H1 (cell line): ENCODE data around the gene HOXC5. TPM values are rescaled to one million over a fixed set of nuclear protein-coding genes. Genes with fewer than 3 reads are reported as not detected.

ENCODE experiments used
- CTCF ChIA-PET: fragments of 300-600 bp; sonication (Branson Sonifier 250); formaldehyde crosslinking; loops from one replicate; lab custom pipeline; 2021; ENCODE audit not compliant: partially characterized antibody; lab: Charles Lee
- POLR2A ChIA-PET: fragments of 300-600 bp; sonication (Branson Sonifier 250); formaldehyde crosslinking; loops from one replicate; lab custom pipeline; 2021; ENCODE audit warnings: inconsistent platforms; ENCODE audit not compliant: partially characterized antibody; lab: Charles Lee
- DNase-seq, 2 experiments: peaks; one replicate each; pipeline versions ENCODE4 v3.0.0 to v3.0.0-alpha.2; 2010 to 2022; ENCODE audit warnings: low spot score in 2 of 2, low read depth in 1 of 2, mixed read lengths in 1 of 2
- FAIRE-seq: peaks from 2 replicates; lab custom pipeline; 2011; peaks lifted over from hg19 to GRCh38; lab: Jason Lieb, UNC
- H2AFZ ChIP-seq: 2 replicates; pipeline ENCODE4 v1.8.1; 2012; ENCODE audit warnings: low read length, inconsistent platforms
- H2AK5ac ChIP-seq: 2 replicates; pipeline ENCODE4 v1.6.1; 2013; ENCODE audit warnings: low read depth, low read length
- H2BK120ac ChIP-seq: replicated peaks from 2 replicates; pipeline ENCODE3; 2013; ENCODE audit warnings: low read depth, low read length, inconsistent platforms
- H2BK12ac ChIP-seq: 2 replicates; pipeline ENCODE4 v1.6.1; 2013; ENCODE audit warnings: low read depth, low read length
- H2BK15ac ChIP-seq: 2 replicates; pipeline ENCODE4 v1.6.1; 2013; ENCODE audit warnings: low read length
- H2BK20ac ChIP-seq: 2 replicates; pipeline ENCODE4 v1.6.1; 2013; ENCODE audit warnings: low read length
- H2BK5ac ChIP-seq: 2 replicates; pipeline ENCODE4 v1.6.1; 2013; ENCODE audit warnings: low read depth, low read length
- H3K14ac ChIP-seq: 2 replicates; pipeline ENCODE4 v1.6.1; 2013; ENCODE audit warnings: inconsistent platforms; ENCODE audit not compliant: insufficient read length
- H3K18ac ChIP-seq: 2 replicates; pipeline ENCODE4 v1.6.1; 2013; ENCODE audit warnings: low read length; ENCODE audit errors: extremely low read depth
- H3K23ac ChIP-seq: 2 replicates; pipeline ENCODE4 v1.6.1; 2013; ENCODE audit warnings: inconsistent platforms; ENCODE audit not compliant: insufficient read length
- H3K23me2 ChIP-seq: 2 replicates; pipeline ENCODE4 v1.6.1; 2013; ENCODE audit warnings: low read depth, low read length
- H3K27ac ChIP-seq: 2 replicates; pipeline ENCODE4 v1.6.1; 2011; ENCODE audit warnings: low read depth, low read length, inconsistent platforms
- H3K27me3 ChIP-seq, 4 experiments: replicated peaks in 1 of 4; 1 replicate in 1 of 4; 2 replicates in 3 of 4; pipeline versions ENCODE4 v1.6.1 to v1.8.1; 2011 to 2013; ENCODE audit warnings: low read length in 3 of 4, mild to moderate bottlenecking in 3 of 4, inconsistent platforms in 2 of 4, mixed read lengths in 2 of 4, moderate library complexity in 1 of 4; ENCODE audit not compliant: control insufficient read depth in 3 of 4, insufficient read depth in 3 of 4; ENCODE audit errors: extremely low read depth in 1 of 4
- H3K36me3 ChIP-seq, 4 experiments: 2 replicates each; pipeline versions ENCODE4 v1.6.1 to v1.8.1; 2011 to 2013; ENCODE audit warnings: mild to moderate bottlenecking in 4 of 4, low read length in 3 of 4, moderate library complexity in 2 of 4, control low read depth in 1 of 4, inconsistent platforms in 1 of 4; ENCODE audit not compliant: insufficient read depth in 4 of 4, control insufficient read depth in 2 of 4
- H3K4ac ChIP-seq: replicated peaks from 2 replicates; pipeline ENCODE3; 2013; ENCODE audit warnings: low read length, low read depth, mixed read lengths, inconsistent platforms; ENCODE audit not compliant: insufficient read length
- H3K4me1 ChIP-seq, 4 experiments: replicated peaks in 1 of 4; 1 replicate in 1 of 4; 2 replicates in 3 of 4; pipeline versions ENCODE4 v1.6.1 to v1.8.1; 2011 to 2013; ENCODE audit warnings: low read length in 3 of 4, inconsistent platforms in 2 of 4, mixed read lengths in 1 of 4; ENCODE audit not compliant: insufficient read depth in 4 of 4, control insufficient read depth in 3 of 4
- H3K4me2 ChIP-seq, 2 experiments: 2 replicates each; pipeline versions ENCODE4 v1.6.1 to v1.8.1; 2011 to 2013; ENCODE audit warnings: low read depth in 2 of 2, low read length in 2 of 2, control low read depth in 1 of 2, inconsistent platforms in 1 of 2, mild to moderate bottlenecking in 1 of 2; ENCODE audit not compliant: insufficient read depth in 1 of 2
- H3K4me3 ChIP-seq, 4 experiments: fragments of 200-600, 300-600 bp in 1 of 4; sonication (generic), shearing (Covaris generic), sonication (Bioruptor Twin) in 1 of 4; 2 replicates each; pipeline versions ENCODE4 v1.5.1 to v1.8.1; 2011 to 2016; ENCODE audit warnings: low read length in 4 of 4, low read depth in 3 of 4, control low read depth in 2 of 4, inconsistent platforms in 2 of 4, mild to moderate bottlenecking in 2 of 4, mixed read lengths in 1 of 4, moderate library complexity in 1 of 4; ENCODE audit not compliant: insufficient read depth in 2 of 4; ENCODE audit errors: extremely low read depth in 1 of 4
- H3K56ac ChIP-seq: replicated peaks from 2 replicates; pipeline ENCODE3; 2013; ENCODE audit warnings: low read depth, mild to moderate bottlenecking, mixed read lengths, low read length, inconsistent platforms; ENCODE audit not compliant: insufficient read length
- H3K79me1 ChIP-seq: 2 replicates; pipeline ENCODE4 v1.6.1; 2013; ENCODE audit warnings: low read depth, low read length, control low read depth
- H3K79me2 ChIP-seq, 2 experiments: 2 replicates each; pipeline versions ENCODE4 v1.6.1 to v1.8.1; 2012 to 2013; ENCODE audit warnings: low read length in 2 of 2, mild to moderate bottlenecking in 2 of 2, inconsistent platforms in 1 of 2; ENCODE audit not compliant: insufficient read depth in 2 of 2, control insufficient read depth in 1 of 2
- H3K9ac ChIP-seq, 4 experiments: replicated peaks in 1 of 4; 1 replicate in 1 of 4; 2 replicates in 3 of 4; pipeline versions ENCODE4 v1.6.1 to v1.8.1; 2011 to 2013; ENCODE audit warnings: low read depth in 3 of 4, low read length in 3 of 4, control low read depth in 2 of 4, mild to moderate bottlenecking in 2 of 4, moderate library complexity in 2 of 4, inconsistent platforms in 1 of 4; ENCODE audit errors: extremely low read depth in 1 of 4
- H3K9me3 ChIP-seq, 2 experiments: 2 replicates each; pipeline versions ENCODE4 v1.6.1 to v1.8.1; 2012 to 2013; ENCODE audit warnings: mild to moderate bottlenecking in 2 of 2, moderate library complexity in 2 of 2, control low read depth in 1 of 2, inconsistent platforms in 1 of 2, low read depth in 1 of 2, low read length in 1 of 2, mixed read lengths in 1 of 2; ENCODE audit not compliant: insufficient read depth in 2 of 2
- H4K20me1 ChIP-seq, 2 experiments: replicated peaks in 1 of 2; 2 replicates each; pipeline versions ENCODE3 to v1.8.1; 2011 to 2013; ENCODE audit warnings: inconsistent platforms in 2 of 2, low read length in 2 of 2, mild to moderate bottlenecking in 1 of 2; ENCODE audit not compliant: insufficient read depth in 2 of 2, control insufficient read depth in 1 of 2
- H4K5ac ChIP-seq: 2 replicates; pipeline ENCODE4 v1.6.1; 2013; ENCODE audit warnings: low read length, low read depth, mixed read lengths, inconsistent platforms; ENCODE audit not compliant: insufficient read length
- H4K8ac ChIP-seq: 2 replicates; pipeline ENCODE4 v1.8.0; 2013; ENCODE audit warnings: mild to moderate bottlenecking, moderate library complexity, low read length, inconsistent platforms; ENCODE audit not compliant: insufficient read depth; ENCODE audit errors: extremely low read depth
- H4K91ac ChIP-seq: replicated peaks from 2 replicates; pipeline ENCODE3; 2013; ENCODE audit warnings: low read length, mixed read lengths, inconsistent platforms; ENCODE audit not compliant: insufficient read length
- ATF2 ChIP-seq: IDR thresholded peaks from 2 replicates; pipeline ENCODE4 v1.6.1; 2012; ENCODE audit warnings: low read length, inconsistent platforms
- MAX ChIP-seq: IDR thresholded peaks from 2 replicates; pipeline ENCODE4 v1.6.1; 2012; ENCODE audit warnings: inconsistent platforms
- POU5F1 ChIP-seq: IDR thresholded peaks from 2 replicates; pipeline ENCODE4 v1.6.1; 2011; ENCODE audit warnings: low read depth, mild to moderate bottlenecking, low read length, moderate library complexity
- RNF2 ChIP-seq: fragments of 200-900, 300-1000 bp; sonication (generic); IDR thresholded peaks from 2 replicates; pipeline ENCODE4 v1.7.1; 2016; ENCODE audit warnings: borderline replicate concordance, low read depth, mild to moderate bottlenecking, antibody characterized with exemption, low read length; ENCODE audit not compliant: poor library complexity, severe bottlenecking; ENCODE audit errors: missing control alignments
- TAF7 ChIP-seq: optimal IDR thresholded peaks from 2 replicates; pipeline ENCODE3; 2011; ENCODE audit warnings: low read depth, mild to moderate bottlenecking, inconsistent platforms, low read length, moderate library complexity, borderline replicate concordance
- WGBS, 2 experiments: shearing (Covaris generic) in 1 of 2; methylation state at CpG; one replicate each; pipeline versions ENCODE4 v1.1.6 to v1.1.7; 2013 to 2015; ENCODE audit warnings: low lambda C conversion rate in 2 of 2, mixed read lengths in 2 of 2, inconsistent platforms in 1 of 2, low coverage in 1 of 2, missing lambda C conversion rate in 1 of 2; ENCODE audit not compliant: insufficient replicate concordance in 2 of 2, insufficient coverage in 1 of 2, insufficient read length in 1 of 2; ENCODE audit errors: extremely low coverage in 1 of 2, missing lambda C conversion rate in 1 of 2; 5-methylcytosine and 5-hydroxymethylcytosine counted together
- polyA plus RNA-seq, 7 experiments: library from polyadenylated mRNA; depleted of rRNA in 3 of 7; stranded (reverse) in 5 of 7; unstranded in 2 of 7; fragments of >200 nt in 5 of 7; fragments of 200-250 nt in 2 of 7; gene quantifications; 1 replicate in 5 of 7; 2 replicates in 1 of 7; 4 replicates in 1 of 7; pipeline versions ENCODE4 v1.2.1 to v1.2.3, GENCODE V29; 2011 to 2013; ENCODE audit warnings: missing spikeins in 2 of 7, mixed read lengths in 2 of 7
- total RNA-seq: library from RNA; stranded (reverse); fragmentation: NEBNext Ultra II Directional; extraction: Animal tissue kit (Norgen Biotek cat#: 25700); gene quantifications from 2 replicates; pipeline ENCODE4 v1.2.1, GENCODE V29; 2021

HOXC5 gene
- total and polyA plus RNA-seq, 2 of the 8 experiments (the other 6 are each of a cell fraction or from before 2014, with no cell fraction given) = not detected

GRCh38 chr12:53992377-53992889 lies 40.4 kb upstream of the HOXC5 start:
- Histone ChIP-seq H3K9ac (no peak overlapping the region), H3K79me2 (no peaks in the 10 kb centered on the region), H2BK12ac (no peak overlapping the region), H2BK120ac (no peak overlapping the region), H3K4me2 (no peak overlapping the region), H3K4me3 (no peak overlapping the region), H2AFZ (no peak overlapping the region), H4K5ac (no peak overlapping the region), H2BK20ac (no peak overlapping the region), H3K18ac (no peak overlapping the region), H3K27ac (no peak overlapping the region), H2AK5ac (peak overlapping the region; percentile 34; the same call in 1 of the 2 replicates), H3K14ac (no peak overlapping the region), H2BK15ac (no peak overlapping the region), H4K91ac (no peak overlapping the region), H3K23me2 (peaks cover 2% of the 10 kb centered on the region; the same call in 1 of the 2 replicates), H3K9me3 (peaks cover 0 to 4% of the 10 kb centered on the region in 2 experiments; a peak in 1 of 4 replicates), H3K4me1 (peaks cover 0 to 15% (median 3%) of the 10 kb centered on the region in 4 experiments; a peak in 5 of 7 replicates), H3K4ac (no peak overlapping the region), H2BK5ac (no peak overlapping the region), H4K20me1 (peaks cover 27 to 34% of the 10 kb centered on the region in 2 experiments), H3K56ac (no peak overlapping the region), H3K36me3 (peaks cover 0 to 12% (median 0%) of the 10 kb centered on the region in 4 experiments; a peak in 1 of 8 replicates), H3K79me1 (no peaks in the 10 kb centered on the region), H3K23ac (no peak overlapping the region), H4K8ac (no peak overlapping the region), H3K27me3 (peaks cover 97 to 100% (median 100%) of the 10 kb centered on the region in 4 experiments)
- CTCF ChIA-PET = interaction anchor here (0.7 to 4.3 kb wide), 12 partner anchors 8 to 249 kb away, joined by 3 to 30 read pairs (median 5); partner anchors contain the start of genes HOXC10, HOXC11 and HOXC5
- DNase-seq (no peak), FAIRE-seq (no peak)
- POLR2A ChIA-PET = no interaction called here
- 44% methylated on average over 7 of the region's 7 CpGs; no CpG with 5 or more reads in 1 of the 2 experiments for WGBS, 2 experiments
- TF ChIP-seq MAX (no peak), ATF2 (no peak), RNF2 (peak; percentile 68), TAF7 (no peak), POU5F1 (no peak)
